ENCODE results near the gene CEACAM7.
"Not testable (repeated sequence)": the region's sequence is repeated elsewhere in the genome, so short reads cannot be mapped to it uniquely, and the experiment has no call there.

Gene CEACAM7

DNA sequence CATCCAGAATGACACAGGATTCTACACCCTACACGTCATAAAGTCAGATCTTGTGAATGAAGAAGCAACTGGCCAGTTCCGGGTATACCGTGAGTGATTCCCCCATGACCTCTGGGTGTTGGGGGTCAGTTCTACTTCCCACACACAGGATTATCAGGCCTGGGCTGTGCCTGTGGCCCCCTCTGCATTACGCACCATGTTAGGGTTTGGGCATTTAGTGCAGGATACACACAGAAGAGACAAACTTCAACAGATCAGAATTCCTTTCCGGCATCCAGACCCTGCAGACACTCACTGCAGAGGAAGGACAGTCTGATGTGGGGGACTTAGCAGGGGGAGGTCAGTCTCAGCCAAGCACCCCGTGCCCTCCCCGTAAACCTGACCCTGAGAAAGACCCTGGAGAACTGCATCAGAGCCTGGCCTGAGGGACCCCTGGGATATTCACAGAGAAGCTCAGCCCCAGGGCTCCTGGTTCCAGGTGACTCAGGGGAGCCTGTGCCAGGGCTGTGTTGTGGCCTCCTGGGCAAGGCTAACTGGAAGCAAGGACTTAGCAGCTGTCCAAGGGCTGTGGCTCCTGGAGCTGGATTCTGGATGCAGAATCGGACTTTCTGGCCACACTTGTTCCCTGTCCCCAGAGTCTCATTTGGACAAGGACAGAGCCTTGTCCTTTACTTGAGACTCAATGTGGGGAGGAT, 22.0 kb upstream of the CEACAM7 start:
- no peak for ATAC-seq
- no peak for TF ChIP-seq ZNF565 (CRISPR knock-in tag; conservative IDR thresholded peaks at IDR 0.05; ENCODE audit: low read depth)

DNA sequence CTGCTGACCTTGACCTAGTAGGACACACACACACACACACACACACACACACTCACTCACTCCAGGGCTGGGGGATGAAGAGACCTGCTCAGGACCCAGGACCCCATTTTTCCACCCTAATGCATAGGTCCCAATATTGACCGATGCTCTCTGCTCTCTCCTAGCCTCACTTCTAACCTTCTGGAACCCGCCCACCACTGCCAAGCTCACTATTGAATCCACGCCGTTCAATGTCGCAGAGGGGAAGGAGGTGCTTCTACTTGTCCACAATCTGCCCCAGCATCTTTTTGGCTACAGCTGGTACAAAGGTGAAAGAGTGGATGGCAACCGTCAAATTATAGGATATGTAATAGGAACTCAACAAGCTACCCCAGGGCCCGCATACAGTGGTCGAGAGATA, 21.4 kb upstream of the CEACAM7 start:
- not testable (repeated sequence) for ATAC-seq

DNA sequence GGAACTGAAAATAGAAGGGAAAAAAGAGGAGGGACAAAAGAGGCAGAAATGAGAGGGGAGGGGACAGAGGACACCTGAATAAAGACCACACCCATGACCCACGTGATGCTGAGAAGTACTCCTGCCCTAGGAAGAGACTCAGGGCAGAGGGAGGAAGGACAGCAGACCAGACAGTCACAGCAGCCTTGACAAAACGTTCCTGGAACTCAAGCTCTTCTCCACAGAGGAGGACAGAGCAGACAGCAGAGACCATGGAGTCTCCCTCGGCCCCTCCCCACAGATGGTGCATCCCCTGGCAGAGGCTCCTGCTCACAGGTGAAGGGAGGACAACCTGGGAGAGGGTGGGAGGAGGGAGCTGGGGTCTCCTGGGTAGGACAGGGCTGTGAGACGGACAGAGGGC, 20.4 kb upstream of the CEACAM7 start, which contains the start of gene CEACAM5:
Gene CEACAM5 (plus strand): TSS at position 146 of the 400 bp plus-strand sequence. CDS start 106 bp downstream, at position 252.
- TF ChIP-seq ZC3H10 (CRISPR knock-in tag; IDR thresholded peaks at IDR 0.05), result no peak
- no peak for TF ChIP-seq ARNTL (CRISPR knock-in tag; IDR thresholded peaks at IDR 0.05; ENCODE audit: borderline replicate concordance, low read depth)
- TF ChIP-seq, protein P1, sequence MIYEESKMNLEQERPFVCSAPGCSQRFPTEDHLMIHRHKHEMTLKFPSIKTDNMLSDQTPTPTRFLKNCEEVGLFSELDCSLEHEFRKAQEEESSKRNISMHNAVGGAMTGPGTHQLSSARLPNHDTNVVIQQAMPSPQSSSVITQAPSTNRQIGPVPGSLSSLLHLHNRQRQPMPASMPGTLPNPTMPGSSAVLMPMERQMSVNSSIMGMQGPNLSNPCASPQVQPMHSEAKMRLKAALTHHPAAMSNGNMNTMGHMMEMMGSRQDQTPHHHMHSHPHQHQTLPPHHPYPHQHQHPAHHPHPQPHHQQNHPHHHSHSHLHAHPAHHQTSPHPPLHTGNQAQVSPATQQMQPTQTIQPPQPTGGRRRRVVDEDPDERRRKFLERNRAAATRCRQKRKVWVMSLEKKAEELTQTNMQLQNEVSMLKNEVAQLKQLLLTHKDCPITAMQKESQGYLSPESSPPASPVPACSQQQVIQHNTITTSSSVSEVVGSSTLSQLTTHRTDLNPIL (CRISPR knock-in tag; IDR thresholded peaks at IDR 0.05; ENCODE audit: low read depth), result no peak
- TF ChIP-seq TOX (CRISPR knock-in tag; IDR thresholded peaks at IDR 0.05; ENCODE audit: borderline replicate concordance), result no peak
- TF ChIP-seq, protein P2, sequence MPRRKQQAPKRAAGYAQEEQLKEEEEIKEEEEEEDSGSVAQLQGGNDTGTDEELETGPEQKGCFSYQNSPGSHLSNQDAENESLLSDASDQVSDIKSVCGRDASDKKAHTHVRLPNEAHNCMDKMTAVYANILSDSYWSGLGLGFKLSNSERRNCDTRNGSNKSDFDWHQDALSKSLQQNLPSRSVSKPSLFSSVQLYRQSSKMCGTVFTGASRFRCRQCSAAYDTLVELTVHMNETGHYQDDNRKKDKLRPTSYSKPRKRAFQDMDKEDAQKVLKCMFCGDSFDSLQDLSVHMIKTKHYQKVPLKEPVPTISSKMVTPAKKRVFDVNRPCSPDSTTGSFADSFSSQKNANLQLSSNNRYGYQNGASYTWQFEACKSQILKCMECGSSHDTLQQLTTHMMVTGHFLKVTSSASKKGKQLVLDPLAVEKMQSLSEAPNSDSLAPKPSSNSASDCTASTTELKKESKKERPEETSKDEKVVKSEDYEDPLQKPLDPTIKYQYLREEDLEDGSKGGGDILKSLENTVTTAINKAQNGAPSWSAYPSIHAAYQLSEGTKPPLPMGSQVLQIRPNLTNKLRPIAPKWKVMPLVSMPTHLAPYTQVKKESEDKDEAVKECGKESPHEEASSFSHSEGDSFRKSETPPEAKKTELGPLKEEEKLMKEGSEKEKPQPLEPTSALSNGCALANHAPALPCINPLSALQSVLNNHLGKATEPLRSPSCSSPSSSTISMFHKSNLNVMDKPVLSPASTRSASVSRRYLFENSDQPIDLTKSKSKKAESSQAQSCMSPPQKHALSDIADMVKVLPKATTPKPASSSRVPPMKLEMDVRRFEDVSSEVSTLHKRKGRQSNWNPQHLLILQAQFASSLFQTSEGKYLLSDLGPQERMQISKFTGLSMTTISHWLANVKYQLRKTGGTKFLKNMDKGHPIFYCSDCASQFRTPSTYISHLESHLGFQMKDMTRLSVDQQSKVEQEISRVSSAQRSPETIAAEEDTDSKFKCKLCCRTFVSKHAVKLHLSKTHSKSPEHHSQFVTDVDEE (CRISPR knock-in tag; IDR thresholded peaks at IDR 0.05), result no peak
- TF ChIP-seq ZNF70 (CRISPR knock-in tag; IDR thresholded peaks at IDR 0.05), result no peak
- TF ChIP-seq, protein P3, sequence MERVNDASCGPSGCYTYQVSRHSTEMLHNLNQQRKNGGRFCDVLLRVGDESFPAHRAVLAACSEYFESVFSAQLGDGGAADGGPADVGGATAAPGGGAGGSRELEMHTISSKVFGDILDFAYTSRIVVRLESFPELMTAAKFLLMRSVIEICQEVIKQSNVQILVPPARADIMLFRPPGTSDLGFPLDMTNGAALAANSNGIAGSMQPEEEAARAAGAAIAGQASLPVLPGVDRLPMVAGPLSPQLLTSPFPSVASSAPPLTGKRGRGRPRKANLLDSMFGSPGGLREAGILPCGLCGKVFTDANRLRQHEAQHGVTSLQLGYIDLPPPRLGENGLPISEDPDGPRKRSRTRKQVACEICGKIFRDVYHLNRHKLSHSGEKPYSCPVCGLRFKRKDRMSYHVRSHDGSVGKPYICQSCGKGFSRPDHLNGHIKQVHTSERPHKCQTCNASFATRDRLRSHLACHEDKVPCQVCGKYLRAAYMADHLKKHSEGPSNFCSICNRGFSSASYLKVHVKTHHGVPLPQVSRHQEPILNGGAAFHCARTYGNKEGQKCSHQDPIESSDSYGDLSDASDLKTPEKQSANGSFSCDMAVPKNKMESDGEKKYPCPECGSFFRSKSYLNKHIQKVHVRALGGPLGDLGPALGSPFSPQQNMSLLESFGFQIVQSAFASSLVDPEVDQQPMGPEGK (CRISPR knock-in tag; IDR thresholded peaks at IDR 0.05; ENCODE audit: borderline replicate concordance), result no peak
- ATAC-seq, result no peak

DNA sequence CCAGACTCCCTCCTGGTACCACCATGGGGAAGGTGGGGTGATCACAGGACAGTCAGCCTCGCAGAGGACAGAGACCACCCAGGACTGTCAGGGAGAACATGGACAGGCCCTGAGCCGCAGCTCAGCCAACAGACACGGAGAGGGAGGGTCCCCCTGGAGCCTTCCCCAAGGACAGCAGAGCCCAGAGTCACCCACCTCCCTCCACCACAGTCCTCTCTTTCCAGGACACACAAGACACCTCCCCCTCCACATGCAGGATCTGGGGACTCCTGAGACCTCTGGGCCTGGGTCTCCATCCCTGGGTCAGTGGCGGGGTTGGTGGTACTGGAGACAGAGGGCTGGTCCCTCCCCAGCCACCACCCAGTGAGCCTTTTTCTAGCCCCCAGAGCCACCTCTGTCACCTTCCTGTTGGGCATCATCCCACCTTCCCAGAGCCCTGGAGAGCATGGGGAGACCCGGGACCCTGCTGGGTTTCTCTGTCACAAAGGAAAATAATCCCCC, 19.9 kb upstream of the CEACAM7 start:
- ATAC-seq, result no peak
- no peak for TF ChIP-seq OSR1 (CRISPR knock-in tag; IDR thresholded peaks at IDR 0.05)
- no peak for TF ChIP-seq RARB (CRISPR knock-in tag; IDR thresholded peaks at IDR 0.05)
- no peak for TF ChIP-seq ZFP30 (CRISPR knock-in tag; IDR thresholded peaks at IDR 0.05)
- TF ChIP-seq, protein P4, sequence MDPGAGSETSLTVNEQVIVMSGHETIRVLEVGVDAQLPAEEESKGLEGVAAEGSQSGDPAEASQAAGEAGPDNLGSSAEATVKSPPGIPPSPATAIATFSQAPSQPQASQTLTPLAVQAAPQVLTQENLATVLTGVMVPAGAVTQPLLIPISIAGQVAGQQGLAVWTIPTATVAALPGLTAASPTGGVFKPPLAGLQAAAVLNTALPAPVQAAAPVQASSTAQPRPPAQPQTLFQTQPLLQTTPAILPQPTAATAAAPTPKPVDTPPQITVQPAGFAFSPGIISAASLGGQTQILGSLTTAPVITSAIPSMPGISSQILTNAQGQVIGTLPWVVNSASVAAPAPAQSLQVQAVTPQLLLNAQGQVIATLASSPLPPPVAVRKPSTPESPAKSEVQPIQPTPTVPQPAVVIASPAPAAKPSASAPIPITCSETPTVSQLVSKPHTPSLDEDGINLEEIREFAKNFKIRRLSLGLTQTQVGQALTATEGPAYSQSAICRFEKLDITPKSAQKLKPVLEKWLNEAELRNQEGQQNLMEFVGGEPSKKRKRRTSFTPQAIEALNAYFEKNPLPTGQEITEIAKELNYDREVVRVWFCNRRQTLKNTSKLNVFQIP (CRISPR knock-in tag; IDR thresholded peaks at IDR 0.05; ENCODE audit: borderline replicate concordance, low read depth), result no peak
- TF ChIP-seq TCF4 (CRISPR knock-in tag; IDR thresholded peaks at IDR 0.05; ENCODE audit: borderline replicate concordance), result no peak
- no peak for TF ChIP-seq BACH2 (CRISPR knock-in tag; IDR thresholded peaks at IDR 0.05; ENCODE audit: borderline replicate concordance)
- no peak for TF ChIP-seq TOX (CRISPR knock-in tag; IDR thresholded peaks at IDR 0.05; ENCODE audit: borderline replicate concordance)
- TF ChIP-seq, protein P1 (CRISPR knock-in tag; IDR thresholded peaks at IDR 0.05; ENCODE audit: low read depth), result no peak
- TF ChIP-seq, protein P2 (CRISPR knock-in tag; IDR thresholded peaks at IDR 0.05), result no peak
- TF ChIP-seq, protein P3 (CRISPR knock-in tag; IDR thresholded peaks at IDR 0.05; ENCODE audit: borderline replicate concordance), result no peak
- TF ChIP-seq ZNF565 (CRISPR knock-in tag; conservative IDR thresholded peaks at IDR 0.05; ENCODE audit: low read depth), result no peak

All from SK-N-SH treated with all-trans-retinoic acid at 6 μM for 48 hours (cell line).